ENCODE data around the gene NPW. TPM values are rescaled to one million over a fixed set of nuclear protein-coding genes. Genes with fewer than 3 reads are reported as not detected.

Gene NPW
- total RNA-seq, 1 experiment from 2014 or later: 7.1 TPM

DNA sequence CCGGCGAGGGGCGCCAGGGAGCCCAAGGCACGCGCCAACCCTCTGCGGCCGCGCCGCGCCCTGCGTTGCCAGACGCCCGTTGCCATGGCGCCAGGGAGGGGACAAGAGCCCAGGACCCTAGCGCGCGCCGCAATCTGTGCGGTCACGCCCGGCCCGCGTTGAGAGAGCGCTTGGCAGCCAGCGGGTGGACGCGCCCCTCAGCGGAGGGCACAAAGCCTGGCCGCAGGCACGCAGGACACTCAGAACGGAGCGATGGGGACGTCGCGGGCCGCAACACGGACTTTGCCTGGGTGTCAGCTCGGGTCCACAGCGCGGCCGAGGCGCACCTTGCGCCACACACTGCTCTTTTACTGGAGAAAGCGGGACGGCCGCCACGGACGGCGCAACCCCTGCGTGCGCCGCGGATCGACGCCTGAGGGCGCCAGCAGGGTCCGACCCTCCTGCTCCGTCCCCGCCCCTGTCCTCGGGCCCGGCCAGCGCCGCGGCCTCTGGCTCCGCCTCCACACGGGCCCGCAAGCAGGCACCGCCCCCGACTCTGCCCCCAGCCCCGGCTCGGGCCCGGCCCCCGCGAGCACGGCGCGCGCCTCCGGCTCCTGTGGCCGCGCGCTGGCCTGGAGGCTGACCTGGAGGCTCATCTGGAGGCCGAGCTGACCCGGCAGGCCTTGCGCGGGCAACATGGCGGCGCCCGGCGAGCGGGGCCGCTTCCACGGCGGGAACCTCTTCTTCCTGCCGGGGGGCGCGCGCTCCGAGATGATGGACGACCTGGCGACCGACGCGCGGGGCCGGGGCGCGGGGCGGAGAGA, 35.8 kb upstream of the NPW start, which contains the start of gene GFER:
Gene GFER, plus strand, starts transcription at position 650 of the 803 bp plus-strand sequence. Its CDS starts 26 bp downstream, at position 676.
- no peak within 1 kb of the TSS for H3T11ph ChIP-seq (ENCODE audit: low read length)
- H3K9ac ChIP-seq (ENCODE audit: extremely low read depth, insufficient read length, low read length): peak within 1 kb of the TSS; percentile 52
- no peaks in the 10 kb centered on the region; a peak in 1 of 5 replicates for H3K9me3 Mint-ChIP-seq
- H2BK15ac ChIP-seq (ENCODE audit: low read depth, low read length): no peak within 1 kb of the TSS
- H4K5ac ChIP-seq (ENCODE audit: insufficient read length, low read depth, low read length): no peak within 1 kb of the TSS
- no peak within 1 kb of the TSS for H4K91ac ChIP-seq (ENCODE audit: insufficient read length, low read depth, low read length)
- H4K20me1 ChIP-seq (ENCODE audit: control insufficient read depth, insufficient read depth, insufficient read length): peaks cover 2% of the 10 kb centered on the region
- H2AK5ac ChIP-seq (ENCODE audit: insufficient read length, low read length): no peak within 1 kb of the TSS
- peak within 1 kb of the TSS; percentile 81 for H3K4me2 ChIP-seq (ENCODE audit: insufficient read depth, insufficient read length, low read length)
- no peaks in the 10 kb centered on the region for H3K9me3 ChIP-seq (ENCODE audit: control insufficient read depth, low read depth, low read length)
- H3K27me3 ChIP-seq (ENCODE audit: insufficient read depth, low read length): peaks cover 25% of the 10 kb centered on the region
- no peak within 1 kb of the TSS for H2BK12ac ChIP-seq (ENCODE audit: insufficient read length, low read depth, low read length)
- H3K27ac ChIP-seq (ENCODE audit: insufficient read length, low read depth, low read length): no peak within 1 kb of the TSS
- no peak within 1 kb of the TSS for H3K23ac ChIP-seq (ENCODE audit: insufficient read length, low read depth, low read length)
- H3K4me1 ChIP-seq (ENCODE audit: insufficient read depth, low read length): no peaks in the 10 kb centered on the region; the same call in 1 of the 2 replicates
- WGBS (ENCODE audit: extremely low coverage, insufficient read length, low lambda C conversion rate): no CpG with 5 or more reads among the region's 109 CpGs
- peaks cover 52% of the 10 kb centered on the region for H3K27me3 Mint-ChIP-seq (ENCODE audit: low read depth)
- H3K14ac ChIP-seq (ENCODE audit: insufficient read depth, low read length): peak within 1 kb of the TSS; percentile 52; the same call in 1 of the 2 replicates
- H3K27ac Mint-ChIP-seq: peak within 1 kb of the TSS; percentile 26 to 92 (median 50); a peak in 4 of 7 replicates
- no peaks in the 10 kb centered on the region for H3K79me1 ChIP-seq (ENCODE audit: insufficient read depth, low read depth, low read length, poor library complexity, severe bottlenecking)
- H3K4ac ChIP-seq (ENCODE audit: low read depth, low read length): no peak within 1 kb of the TSS
- peaks cover 22 to 30% of the 10 kb centered on the region in 2 experiments for H3K4me1 Mint-ChIP-seq
- H2BK5ac ChIP-seq (ENCODE audit: insufficient read length, low read length): no peak within 1 kb of the TSS
- H3K56ac ChIP-seq (ENCODE audit: insufficient read length, low read depth, low read length): no peak within 1 kb of the TSS
- peak within 1 kb of the TSS; percentile 85 to 88 for H3K4me3 Mint-ChIP-seq
- H3K23me2 ChIP-seq (ENCODE audit: insufficient read length, low read depth, low read length, poor library complexity, severe bottlenecking): peaks cover 24% of the 10 kb centered on the region
- H3K36me3 Mint-ChIP-seq (ENCODE audit: insufficient read depth in 1 of 3, low read depth in 3 of 3): peaks cover 0 to 20% (median 18%) of the 10 kb centered on the region in 3 experiments
- peak within 1 kb of the TSS; percentile 38 for H3K18ac ChIP-seq (ENCODE audit: insufficient read length, low read depth, low read length)
- no peak within 1 kb of the TSS for H4K8ac ChIP-seq (replicated peaks; ENCODE audit: insufficient read length, low read depth, low read length)
- H3K79me2 ChIP-seq (ENCODE audit: insufficient read depth, low read length): no peaks in the 10 kb centered on the region; the same call in 1 of the 2 replicates
- DNase-seq: peak; percentile 95
- H2BK20ac ChIP-seq (ENCODE audit: low read depth, low read length, poor library complexity, severe bottlenecking): no peak within 1 kb of the TSS
- H2AFZ ChIP-seq (ENCODE audit: low read length): no peak within 1 kb of the TSS
- peak; percentile 55 for TF ChIP-seq CTCF (conservative IDR thresholded peaks at IDR 0.05)
- no peak within 1 kb of the TSS for H2BK120ac ChIP-seq (ENCODE audit: low read depth, low read length, poor library complexity, severe bottlenecking)

All from H9 (cell line).